Renal pelvis (tissue), 12 donors: Measurements from ENCODE around the gene SMC6. TPM values are rescaled to one million over a fixed set of nuclear protein-coding genes. Genes with fewer than 3 reads are reported as not detected.

Experiments
- DNase-seq: peaks from one replicate; pipeline ENCODE4 v3.0.0-alpha.2; 2013
- long read RNA-seq, 16 experiments: transcript quantifications; one replicate each; lab custom pipeline, GENCODE V29; 2026
- polyA plus RNA-seq, 3 donors: library from polyadenylated mRNA; unstranded; fragments of 120-200 nt; gene quantifications; one replicate each; pipeline ENCODE4 v1.2.1, GENCODE V29; 2013; ENCODE audit not compliant: insufficient read length in 3 of 3

The SMC6 gene, protein sequence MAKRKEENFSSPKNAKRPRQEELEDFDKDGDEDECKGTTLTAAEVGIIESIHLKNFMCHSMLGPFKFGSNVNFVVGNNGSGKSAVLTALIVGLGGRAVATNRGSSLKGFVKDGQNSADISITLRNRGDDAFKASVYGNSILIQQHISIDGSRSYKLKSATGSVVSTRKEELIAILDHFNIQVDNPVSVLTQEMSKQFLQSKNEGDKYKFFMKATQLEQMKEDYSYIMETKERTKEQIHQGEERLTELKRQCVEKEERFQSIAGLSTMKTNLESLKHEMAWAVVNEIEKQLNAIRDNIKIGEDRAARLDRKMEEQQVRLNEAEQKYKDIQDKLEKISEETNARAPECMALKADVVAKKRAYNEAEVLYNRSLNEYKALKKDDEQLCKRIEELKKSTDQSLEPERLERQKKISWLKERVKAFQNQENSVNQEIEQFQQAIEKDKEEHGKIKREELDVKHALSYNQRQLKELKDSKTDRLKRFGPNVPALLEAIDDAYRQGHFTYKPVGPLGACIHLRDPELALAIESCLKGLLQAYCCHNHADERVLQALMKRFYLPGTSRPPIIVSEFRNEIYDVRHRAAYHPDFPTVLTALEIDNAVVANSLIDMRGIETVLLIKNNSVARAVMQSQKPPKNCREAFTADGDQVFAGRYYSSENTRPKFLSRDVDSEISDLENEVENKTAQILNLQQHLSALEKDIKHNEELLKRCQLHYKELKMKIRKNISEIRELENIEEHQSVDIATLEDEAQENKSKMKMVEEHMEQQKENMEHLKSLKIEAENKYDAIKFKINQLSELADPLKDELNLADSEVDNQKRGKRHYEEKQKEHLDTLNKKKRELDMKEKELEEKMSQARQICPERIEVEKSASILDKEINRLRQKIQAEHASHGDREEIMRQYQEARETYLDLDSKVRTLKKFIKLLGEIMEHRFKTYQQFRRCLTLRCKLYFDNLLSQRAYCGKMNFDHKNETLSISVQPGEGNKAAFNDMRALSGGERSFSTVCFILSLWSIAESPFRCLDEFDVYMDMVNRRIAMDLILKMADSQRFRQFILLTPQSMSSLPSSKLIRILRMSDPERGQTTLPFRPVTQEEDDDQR
- 10 to 100 TPM; 31.6 to 39.4 (median 35.1) TPM for polyA plus RNA-seq
- long read RNA-seq, donor 1 = 0 reads
- long read RNA-seq, donor 2, full-length matches to known transcripts = 1 of 1 reads
- long read RNA-seq, donor 2, partial matches to known transcripts = 0 of 1 reads
- long read RNA-seq, donor 2, other reads (novel, unspliced or antisense) = 0 of 1 reads
- long read RNA-seq, donor 3 = 0 reads
- long read RNA-seq, donor 4, partial matches to known transcripts = 0 of 3 reads
- long read RNA-seq, donor 4, other reads (novel, unspliced or antisense) = 0 of 3 reads
- long read RNA-seq, donor 5 = 0 reads
- long read RNA-seq, donor 6, partial matches to known transcripts = 0 of 2 reads
- long read RNA-seq, donor 6, other reads (novel, unspliced or antisense) = 0 of 2 reads
- long read RNA-seq, donor 7, partial matches to known transcripts = 0 of 1 reads
- long read RNA-seq, donor 7, other reads (novel, unspliced or antisense) = 0 of 1 reads
- long read RNA-seq, donor 8, partial matches to known transcripts = 0 of 1 reads
- long read RNA-seq, donor 8, other reads (novel, unspliced or antisense) = 0 of 1 reads
- long read RNA-seq, donor 9 = 0 reads
- long read RNA-seq, donor 10 = 0 reads
- long read RNA-seq, donor 11 = 0 reads
- long read RNA-seq, donor 12 = 0 reads
- long read RNA-seq, donor 13 = 0 reads
- long read RNA-seq, donor 14 = 0 reads
- long read RNA-seq, donor 15 = 0 reads
- long read RNA-seq, donor 16 = 0 reads

DNA sequence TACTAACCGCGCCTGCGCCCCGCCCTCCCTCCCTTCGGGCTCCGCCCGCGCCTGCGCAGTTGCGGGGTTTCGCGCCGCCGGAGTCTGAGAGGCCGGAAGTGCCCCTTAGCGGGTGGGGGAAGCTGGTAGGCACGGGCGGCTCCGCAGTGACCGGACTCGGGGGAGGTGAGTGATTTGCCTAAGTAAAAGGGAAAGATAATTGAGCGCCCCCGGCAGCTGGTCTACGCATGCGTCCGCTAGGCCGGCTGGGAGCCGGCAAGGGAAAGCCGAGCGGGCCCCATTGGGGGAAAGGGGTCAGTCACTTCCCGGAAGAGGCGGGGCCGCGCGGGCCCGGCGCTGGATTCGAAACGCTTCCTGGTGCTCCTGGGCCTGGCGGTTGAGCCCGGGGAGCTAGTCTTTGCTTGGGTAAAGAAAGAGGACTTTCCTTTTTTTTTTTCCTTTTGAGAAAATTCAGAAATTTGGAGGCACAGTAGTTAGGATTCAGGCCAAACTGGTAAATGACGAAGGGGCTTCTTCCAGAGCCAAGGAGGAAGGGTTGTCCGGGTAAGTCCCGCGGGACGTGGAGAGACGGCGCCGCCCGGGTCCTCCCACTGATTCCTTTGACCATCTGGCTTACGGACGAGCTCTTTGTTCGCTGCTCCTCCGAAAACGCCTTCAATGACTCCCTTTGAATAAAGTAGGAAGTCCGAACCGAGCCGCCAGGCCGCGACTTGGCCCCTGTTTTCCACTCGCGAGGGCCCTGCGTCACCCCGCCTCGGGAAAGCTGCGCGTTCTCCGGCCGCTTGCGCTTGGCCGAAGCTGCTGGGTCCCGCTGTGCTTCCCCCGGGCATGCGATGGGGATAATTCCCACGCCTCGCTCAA is at the start of gene SMC6, which contains the start of gene GEN1:
Gene SMC6, minus strand, starts transcription at position 8 of the 861 bp plus-strand sequence. CDS start 7,864 bp downstream, outside the sequence.
Gene GEN1, plus strand, starts transcription at position 336 of the 861 bp plus-strand sequence. CDS start 5,806 bp downstream, outside the sequence.
- DNase-seq = peak; percentile 89

DNA sequence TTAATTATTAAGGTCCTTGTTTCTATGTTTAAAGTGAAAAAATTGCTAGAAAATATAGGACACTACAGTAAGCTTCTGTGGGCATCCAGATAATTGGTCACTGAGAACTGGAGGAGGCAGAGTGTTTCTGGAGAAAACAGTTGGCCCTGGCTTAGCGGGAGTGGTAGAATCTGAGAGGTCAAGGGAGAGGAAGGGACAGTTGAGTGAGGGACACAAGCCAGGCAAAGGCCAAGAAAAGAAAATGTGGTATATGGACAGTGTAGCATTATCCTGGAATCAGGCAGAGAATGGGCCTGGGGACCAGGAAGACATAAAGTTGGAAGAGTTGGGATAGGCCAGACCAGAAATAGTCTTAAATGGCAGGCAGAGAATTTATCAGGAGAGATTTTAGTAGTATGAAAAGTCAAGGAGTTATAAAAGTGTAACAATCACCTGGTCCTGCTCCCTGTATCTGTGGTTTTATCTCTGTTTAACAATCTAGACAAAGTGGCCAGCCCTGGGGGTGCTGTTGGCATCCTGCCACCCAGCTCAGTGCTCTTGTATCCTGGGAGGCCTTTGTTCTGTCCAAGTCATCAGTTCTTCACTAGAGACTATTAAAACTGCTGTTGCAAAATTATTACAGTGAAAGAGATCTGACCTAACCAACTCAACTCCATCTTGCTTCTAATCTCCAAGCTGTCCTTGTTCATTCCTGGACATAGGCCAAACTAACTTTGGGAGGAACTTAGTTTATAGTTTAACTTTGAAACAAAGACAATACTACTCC is 47.3 kb upstream of the SMC6 start:
- DNase-seq = no peak

DNA sequence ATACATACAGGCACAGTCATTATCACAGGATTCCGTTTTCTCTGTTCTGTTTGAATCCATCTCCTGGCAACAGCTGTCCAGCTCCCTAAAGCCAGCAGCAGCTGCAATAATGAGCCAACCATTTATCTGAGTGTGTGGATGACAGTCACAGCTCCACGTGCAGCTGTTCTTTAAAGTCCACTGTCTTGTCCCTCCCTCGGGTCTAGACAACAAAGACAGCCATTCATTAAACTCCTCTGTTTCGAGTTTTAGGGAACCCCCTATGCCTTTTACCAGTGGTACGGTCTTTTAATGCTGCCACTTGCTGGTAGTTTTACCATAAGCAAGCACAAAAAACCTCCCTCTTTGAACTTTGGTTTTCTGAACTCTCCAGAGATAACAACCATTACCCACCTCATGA is 46.6 kb upstream of the SMC6 start:
- peak; percentile 57 for DNase-seq

DNA sequence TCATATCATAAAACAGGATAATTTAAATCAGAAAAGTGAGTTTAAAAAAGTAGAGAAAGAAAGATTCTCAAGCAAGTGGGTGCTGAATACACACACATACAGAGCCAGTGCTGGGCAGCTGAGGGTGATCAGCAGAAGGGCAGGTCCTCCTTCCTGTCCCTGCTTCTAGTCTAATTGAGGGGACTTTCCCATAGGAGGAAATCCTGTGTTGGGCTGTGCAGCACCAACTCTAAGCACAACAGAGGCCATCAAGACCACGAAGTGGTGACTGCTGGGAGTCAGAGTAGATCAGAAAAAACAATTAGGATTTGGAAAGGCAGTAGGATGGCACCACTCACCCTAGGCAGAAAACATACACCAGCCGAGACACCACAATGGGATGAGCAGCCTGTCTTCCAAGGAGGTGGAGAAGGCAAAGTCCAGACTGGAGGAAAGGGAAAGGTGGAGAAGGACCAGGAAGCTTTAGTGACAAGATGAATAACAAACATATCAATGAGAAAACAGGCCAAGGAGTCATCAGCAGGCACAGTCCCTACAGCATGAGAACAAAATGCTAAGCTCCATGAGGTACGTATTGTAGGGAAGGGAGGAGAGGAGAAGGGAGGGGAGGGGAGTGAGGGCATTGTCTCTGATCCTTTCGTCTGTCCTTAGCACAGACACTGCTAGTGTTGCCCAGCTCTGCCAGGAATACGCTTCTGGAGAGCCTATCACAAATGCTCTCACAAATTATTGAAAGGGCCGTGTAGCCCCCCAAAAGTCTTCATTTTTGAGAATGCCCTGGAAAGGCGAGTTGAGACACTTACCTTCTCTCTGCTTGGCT is 45.9 kb upstream of the SMC6 start:
- DNase-seq = no peak

DNA sequence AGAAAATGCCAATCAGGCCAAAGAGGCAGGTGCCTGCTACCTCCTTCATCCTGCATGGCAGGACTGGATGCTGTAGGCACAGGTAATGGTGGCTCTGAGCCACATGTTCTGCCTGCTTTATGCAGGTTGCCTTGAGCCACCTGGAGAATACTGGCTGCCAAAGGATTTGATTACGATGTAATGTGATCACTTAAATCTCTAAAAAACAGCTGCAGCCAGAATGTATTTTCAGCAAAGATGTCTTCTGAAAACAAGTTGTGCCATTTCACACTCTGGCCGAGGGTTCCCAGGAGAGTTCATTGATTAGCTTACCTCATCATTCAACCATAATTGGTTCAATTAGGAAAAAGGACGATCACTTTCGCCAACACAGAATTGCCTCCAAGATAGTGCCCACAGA is 44.7 kb upstream of the SMC6 start:
- DNase-seq = no peak

DNA sequence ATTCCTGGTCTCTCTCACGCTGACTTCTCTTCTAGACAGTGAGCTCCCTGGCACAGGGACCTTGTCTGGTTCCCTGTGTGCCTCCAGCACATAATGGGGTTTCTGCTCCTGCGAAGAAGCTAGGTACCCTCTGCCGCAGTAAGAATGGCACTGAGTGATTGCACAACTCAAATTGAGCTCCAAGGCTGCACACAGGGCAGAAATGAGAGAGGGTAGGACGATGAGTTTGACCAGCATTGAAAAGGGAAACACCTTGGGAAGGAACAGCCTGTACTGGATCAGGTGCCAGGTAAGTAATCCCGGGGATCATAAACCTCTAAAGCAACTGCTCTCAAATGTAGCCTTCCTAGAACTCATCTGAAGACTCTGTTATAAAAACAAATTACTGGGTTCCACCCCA is 41.7 kb upstream of the SMC6 start:
- no peak for DNase-seq

DNA sequence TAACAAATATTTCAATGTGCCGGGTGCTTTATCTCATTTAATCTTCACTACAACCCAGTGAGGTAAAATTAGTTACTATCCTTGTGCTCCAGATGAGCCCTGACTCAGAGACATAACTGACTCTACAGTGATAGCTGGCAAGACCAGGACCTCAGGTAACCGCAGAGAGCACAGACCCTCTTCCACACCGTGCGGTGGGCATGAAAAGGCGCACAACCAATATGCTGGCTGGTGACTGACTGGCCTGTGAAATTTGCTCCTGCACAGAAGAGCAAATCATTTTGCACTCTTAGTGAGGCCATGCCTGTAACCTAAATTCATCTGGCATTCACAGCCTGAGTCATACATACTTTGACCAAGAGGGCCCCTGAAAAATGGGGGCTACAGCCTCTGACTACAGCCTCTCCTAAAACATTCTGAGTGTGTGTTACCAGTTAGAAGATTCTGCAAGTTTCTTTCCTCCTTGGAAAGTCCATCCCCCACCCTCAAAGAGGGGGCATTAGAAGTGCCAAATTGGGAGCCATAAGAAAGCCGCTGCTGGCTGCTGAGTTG is 40.3 kb upstream of the SMC6 start:
- no peak for DNase-seq

DNA sequence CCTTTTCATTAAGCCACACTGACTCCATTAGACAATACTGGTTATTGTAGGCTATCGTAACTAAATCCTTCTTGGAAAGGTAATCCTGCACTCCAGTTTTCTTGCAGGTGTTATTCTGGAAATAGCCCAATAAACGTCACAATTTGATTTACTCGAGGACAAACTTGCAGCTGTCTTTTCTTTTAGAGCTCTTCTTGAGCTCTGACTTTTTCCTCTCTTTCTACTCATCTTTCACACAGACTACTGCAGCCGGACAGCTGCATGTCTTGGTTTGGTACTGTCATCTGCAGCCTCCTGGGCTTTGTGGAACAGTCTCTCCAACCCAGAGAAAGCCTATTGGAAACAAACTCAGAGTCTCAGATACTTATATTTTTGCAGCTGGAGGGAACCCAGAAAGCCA is 39.7 kb upstream of the SMC6 start:
- DNase-seq = peak; percentile 26

DNA sequence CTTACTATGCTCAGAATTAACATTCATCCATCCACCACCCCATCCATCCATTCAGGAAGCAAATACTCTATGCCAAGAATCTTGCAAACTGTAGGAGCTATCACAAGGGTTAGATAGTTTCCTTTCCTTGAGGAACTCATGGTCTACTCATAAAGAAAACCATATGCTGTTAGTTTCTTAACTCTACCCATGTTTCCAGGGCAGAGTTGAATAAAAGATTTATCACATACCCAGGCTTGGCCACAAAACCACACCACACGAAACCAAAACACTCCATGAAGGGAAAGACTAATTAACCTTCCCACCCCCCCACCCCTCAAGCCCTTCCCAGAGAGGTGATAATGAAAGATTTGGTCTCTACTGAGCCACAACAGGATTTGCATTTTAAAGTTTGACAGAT is 38.9 kb upstream of the SMC6 start:
- no peak for DNase-seq

DNA sequence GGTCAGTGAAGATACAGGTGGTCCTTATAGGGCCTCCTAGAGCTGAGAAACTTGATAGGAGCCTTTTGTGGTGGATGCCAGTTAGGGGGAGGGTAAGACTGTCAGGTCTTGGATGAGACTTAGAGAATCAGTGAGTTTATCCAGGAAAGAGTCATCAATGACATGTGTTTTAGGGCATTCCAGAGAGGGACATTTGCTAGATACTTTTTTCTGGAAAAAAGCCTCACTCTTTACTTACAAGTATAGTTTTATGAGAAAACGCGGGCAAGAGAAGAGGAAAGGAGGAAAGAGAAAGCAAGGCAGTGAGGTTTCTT is 38.2 kb upstream of the SMC6 start:
- no peak for DNase-seq

DNA sequence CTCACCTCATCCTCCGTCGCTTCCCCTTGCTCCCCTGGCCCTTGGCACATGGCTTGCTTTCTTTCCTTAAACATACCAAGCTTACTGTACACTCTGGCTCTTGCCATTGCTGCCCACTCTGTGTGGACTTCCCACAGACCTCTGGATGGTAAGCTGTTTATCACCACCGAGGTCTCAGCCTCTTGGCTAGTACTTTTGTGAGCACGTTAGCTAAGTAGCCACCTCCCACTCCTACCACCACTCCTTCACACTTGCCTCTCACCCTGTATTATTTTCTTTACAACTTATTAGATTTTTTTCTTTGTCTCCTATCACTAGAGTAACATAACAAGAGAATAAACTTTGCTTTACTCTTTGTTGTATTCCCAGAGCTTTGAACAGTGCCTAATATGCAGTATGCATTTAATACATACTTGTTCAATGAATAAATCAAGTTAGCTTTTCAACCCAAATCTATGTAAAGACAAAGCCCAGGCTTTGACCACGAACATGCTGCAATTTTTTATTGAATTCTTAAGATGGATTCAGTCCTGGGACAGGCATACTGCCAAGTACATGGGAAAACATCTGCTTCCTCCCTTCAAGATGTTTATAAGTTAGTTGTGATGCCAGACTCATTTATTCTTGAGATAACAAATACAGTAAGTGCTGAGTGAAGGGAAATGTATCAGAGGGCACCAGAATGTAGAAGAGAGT is 37.7 kb upstream of the SMC6 start:
- DNase-seq = peak; percentile 27

DNA sequence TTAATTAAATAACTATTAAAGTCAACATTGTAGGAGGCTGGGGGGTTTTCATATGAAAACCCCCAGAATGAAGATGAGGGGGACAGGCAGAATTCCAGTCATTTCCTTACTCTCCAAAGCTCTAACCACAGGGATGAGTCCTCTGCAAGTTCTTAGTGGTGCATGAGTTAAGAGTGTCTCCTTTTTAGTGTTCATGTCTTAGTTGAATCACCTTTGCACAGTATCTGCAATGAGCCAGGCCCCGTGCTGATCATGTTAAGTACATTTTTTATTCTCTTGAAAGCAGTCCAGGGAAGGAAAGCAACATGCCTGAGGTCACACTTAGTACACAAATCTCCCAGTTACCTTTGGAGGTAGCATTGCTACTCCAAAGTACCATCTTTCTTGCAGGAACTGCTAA is 36.9 kb upstream of the SMC6 start:
- no peak for DNase-seq

DNA sequence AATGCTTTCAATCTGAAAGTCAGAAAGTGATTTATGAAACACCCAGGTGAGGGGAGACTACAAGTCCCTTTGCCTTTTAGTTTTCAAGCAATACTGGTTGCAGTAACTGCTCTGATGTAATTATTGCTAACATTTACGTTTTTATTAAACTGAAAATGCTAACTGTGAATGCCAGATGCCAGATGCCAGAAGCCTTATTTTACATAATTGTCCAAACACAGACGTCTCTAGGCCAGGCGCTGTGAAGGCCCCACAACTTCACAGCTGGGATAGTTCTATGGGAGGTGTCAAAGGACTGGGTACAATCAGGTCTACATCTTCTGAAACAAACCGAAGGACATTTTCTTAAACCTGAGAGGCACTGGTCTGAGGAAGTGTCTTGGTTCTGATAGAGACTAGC is 35.2 kb upstream of the SMC6 start:
- no peak for DNase-seq

DNA sequence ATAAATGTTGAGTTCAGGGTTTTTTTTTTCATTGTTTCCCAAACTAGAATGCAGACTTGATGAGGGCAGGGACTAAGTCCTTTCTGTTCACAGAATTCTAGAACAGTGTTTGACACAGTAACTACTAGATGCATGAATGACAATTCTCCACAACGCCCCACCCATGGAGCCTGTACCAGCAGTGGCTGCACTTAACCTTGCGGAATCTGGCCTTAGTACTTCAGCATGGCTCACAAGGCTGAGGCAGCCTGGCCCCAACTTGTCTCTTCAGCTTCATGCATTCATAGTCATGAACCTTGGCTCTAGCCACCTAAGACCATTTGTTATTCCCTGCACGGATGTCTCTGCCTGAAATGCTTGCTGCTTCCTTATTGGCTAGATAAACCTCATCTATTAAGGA is 33.1 kb upstream of the SMC6 start:
- no peak for DNase-seq

DNA sequence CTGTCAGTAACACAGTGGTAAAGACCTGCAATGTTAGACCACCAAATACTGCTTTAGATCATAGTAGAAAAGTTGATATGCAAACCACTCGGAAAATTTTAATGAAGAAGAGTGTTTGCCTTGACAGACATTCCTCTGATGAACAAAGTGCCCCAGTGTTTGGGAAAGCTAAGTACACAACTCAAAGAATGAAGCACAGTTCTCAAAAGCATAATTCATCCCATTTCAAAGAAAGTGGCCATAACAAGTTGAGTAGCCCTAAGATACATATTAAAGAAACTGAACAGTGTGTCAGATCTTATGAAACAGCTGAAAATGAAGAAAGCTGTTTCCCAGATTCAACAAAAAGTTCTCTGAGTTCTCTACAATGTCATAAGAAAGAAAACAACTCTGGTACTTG is 27.9 kb upstream of the SMC6 start:
- no peak for DNase-seq

DNA sequence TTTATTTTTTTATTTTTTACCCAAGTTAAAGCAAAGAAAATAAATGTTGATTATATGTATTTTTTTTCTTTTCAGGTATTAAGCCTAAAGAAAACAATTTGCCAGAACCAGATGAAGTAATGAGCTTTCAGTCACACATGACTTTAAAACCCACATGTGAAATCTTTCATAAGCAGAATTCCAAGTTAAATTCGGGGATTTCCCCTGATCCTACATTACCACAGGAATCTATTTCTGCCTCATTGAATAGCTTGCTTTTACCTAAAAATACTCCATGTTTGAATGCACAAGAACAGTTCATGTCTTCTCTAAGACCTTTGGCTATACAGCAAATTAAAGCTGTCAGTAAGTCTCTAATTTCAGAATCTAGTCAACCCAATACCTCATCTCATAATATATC is 26.9 kb upstream of the SMC6 start:
- no peak for DNase-seq

DNA sequence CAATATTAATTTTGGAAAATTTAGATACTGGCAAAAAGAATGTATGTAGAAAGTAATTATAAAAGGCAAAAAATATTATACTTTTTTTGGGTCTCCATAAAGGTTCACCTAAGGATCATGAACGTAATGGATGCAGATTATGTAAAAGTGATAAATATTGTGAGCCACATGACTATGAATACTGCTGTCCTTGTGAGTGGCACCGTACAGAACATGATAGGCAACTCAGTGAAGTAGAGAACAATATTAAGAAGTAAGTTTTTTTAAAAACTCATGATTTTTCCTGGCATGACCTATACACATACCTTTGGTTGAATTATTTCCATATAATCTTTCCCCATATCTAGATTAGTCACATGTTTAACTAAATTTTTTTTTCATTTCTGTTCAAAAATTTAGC is 18.9 kb upstream of the SMC6 start:
- no peak for DNase-seq
